CD4-positive, alpha-beta T cell (primary cell): ENCODE measurements around the gene PACSIN3. TPM values are rescaled to one million over a fixed set of nuclear protein-coding genes. Genes with fewer than 3 reads are reported as not detected.
A peak's percentile ranks its signal among the peaks of the same experiment; 100 is the strongest.

Source experiments
- ATAC-seq: fragments of 200-7000 bp; cut with Tn5 transposase; one replicate; pipeline ENCODE4 v1.10.0; 2022; ENCODE audit warnings: mild to moderate bottlenecking; ENCODE audit not compliant: poor library complexity
- CTCF ChIA-PET: fragments of 350-600 bp; sonication (Branson Sonifier 250); formaldehyde crosslinking; loops from one replicate; lab custom pipeline; 2021; ENCODE audit warnings: antibody characterized with exemption, inconsistent platforms; lab: Charles Lee
- POLR2A ChIA-PET: fragments of 350-600 bp; sonication (Branson Sonifier 250); formaldehyde crosslinking; loops from one replicate; lab custom pipeline; 2021; ENCODE audit warnings: antibody characterized with exemption, inconsistent platforms; lab: Charles Lee
- DNase-seq, 14 experiments: peaks; one replicate each; pipeline ENCODE4 v3.0.0-alpha.2; 2013 to 2020; ENCODE audit warnings: mixed read lengths in 2 of 14
- H3K27ac ChIP-seq, 2 donors: one replicate each; pipeline versions ENCODE4 v1.5.1 to v1.7.0; 2013; ENCODE audit warnings: low read length in 2 of 2, low read depth in 1 of 2, mild to moderate bottlenecking in 1 of 2
- H3K27me3 ChIP-seq, 2 experiments: 1 replicate in 1 of 2; 2 replicates in 1 of 2; pipeline versions ENCODE4 v1.6.1 to v1.7.0; 2013; ENCODE audit warnings: low read length in 2 of 2, control low read depth in 1 of 2, mild to moderate bottlenecking in 1 of 2, moderate library complexity in 1 of 2; ENCODE audit not compliant: insufficient read depth in 2 of 2, control insufficient read depth in 1 of 2
- H3K36me3 ChIP-seq: one replicate; pipeline ENCODE4 v1.6.1; 2013; ENCODE audit warnings: low read length, control low read depth; ENCODE audit not compliant: insufficient read depth
- H3K4me1 ChIP-seq: one replicate; pipeline ENCODE4 v1.6.1; 2013; ENCODE audit warnings: low read length, control low read depth; ENCODE audit not compliant: insufficient read depth
- H3K4me3 ChIP-seq: one replicate; pipeline ENCODE4 v1.5.1; 2013; ENCODE audit warnings: mild to moderate bottlenecking, low read length, moderate library complexity
- H3K9me3 ChIP-seq, 2 experiments: 1 replicate in 1 of 2; 2 replicates in 1 of 2; pipeline versions ENCODE4 v1.6.1 to v1.7.0; 2013; ENCODE audit warnings: low read length in 2 of 2, mild to moderate bottlenecking in 2 of 2, control low read depth in 1 of 2, moderate library complexity in 1 of 2; ENCODE audit not compliant: control insufficient read depth in 1 of 2, insufficient read depth in 1 of 2
- H3K27ac Mint-ChIP-seq: one replicate; pipeline ENCODE4 v1.8.0; 2020; ENCODE audit warnings: mixed read lengths
- H3K27me3 Mint-ChIP-seq: one replicate; pipeline ENCODE4 v1.8.0; 2021; ENCODE audit warnings: mixed read lengths
- H3K36me3 Mint-ChIP-seq: one replicate; pipeline ENCODE4 v1.8.0; 2021; ENCODE audit warnings: low read depth, mixed read lengths
- H3K4me1 Mint-ChIP-seq: one replicate; pipeline ENCODE4 v1.8.0; 2021; ENCODE audit warnings: low read depth, mixed read lengths
- H3K4me3 Mint-ChIP-seq: one replicate; pipeline ENCODE4 v1.8.0; 2020; ENCODE audit warnings: mild to moderate bottlenecking, mixed read lengths
- H3K9me3 Mint-ChIP-seq: one replicate; pipeline ENCODE4 v1.8.0; 2020; ENCODE audit warnings: mixed read lengths
- CTCF ChIP-seq: fragments of 200-600 bp; IDR thresholded peaks from one replicate; pipeline ENCODE4 v1.8.0; 2022; ENCODE audit warnings: antibody characterized with exemption, mild to moderate bottlenecking
- intact Hi-C, 2 experiments: fragments of 100-400 bp; cut with DNase I in 1 of 2; cut with micrococcal nuclease in 1 of 2; formaldehyde crosslinking; loops; one replicate each; pipeline versions ENCODE4 v1.15.1 to v1.9.0; 2023 to 2025; cut with DNase I, micrococcal nuclease
- total RNA-seq, 174 experiments: library from RNA in 2 of 174; stranded (reverse) in 2 of 174; gene quantifications; one replicate each; pipeline ENCODE4 v1.2.3 and lab custom pipeline; 2021 to 2026

Gene PACSIN3
- total RNA-seq, 2 experiments from 2014 or later = 0.27 TPM; not detected in 1

- ChIA-PET POLR2A (no interaction called here), CTCF (interaction anchor here (1.8 kb wide), 1 partner anchor 18 kb away, joined by 4 read pairs; no protein-coding TSS in a partner anchor)
- no peaks in the 10 kb centered on the region for H3K27me3 ChIP-seq
- no peaks in the 10 kb centered on the region for H3K9me3 ChIP-seq
- DNase-seq (peak in 1 of 14 experiments; percentile 14), ATAC-seq (no peak)
- intact Hi-C loops = loop anchor here in 1 of 2 experiments (10.0 kb wide), 2 partner anchors 384 to 466 kb away; partner anchors contain the start of genes ARHGAP1, CELF1 and ZNF408
- Mint-ChIP-seq H3K4me3 (no peak overlapping the region), H3K9me3 (no peaks in the 10 kb centered on the region), H3K27me3 (no peaks in the 10 kb centered on the region), H3K36me3 (peaks cover 70% of the 10 kb centered on the region), H3K4me1 (peaks cover 40% of the 10 kb centered on the region), H3K27ac (peak overlapping the region; percentile 14)
- no peak for TF ChIP-seq CTCF
- H3K27ac ChIP-seq = no peak overlapping the region
- peaks cover 33% of the 10 kb centered on the region for H3K4me1 ChIP-seq
- H3K4me3 ChIP-seq = no peak overlapping the region
- peaks cover 82% of the 10 kb centered on the region for H3K36me3 ChIP-seq
Measured at GRCh38 chr11:47171061-47171838, 15.0 kb downstream of the PACSIN3 start.

GRCh38 chr11:47166368-47166767 is 19.9 kb downstream of the PACSIN3 start:
- POLR2A ChIA-PET = no interaction called here
- DNase-seq (peak in 1 of 14 experiments; percentile 17), ATAC-seq (no peak)
- CTCF ChIA-PET = interaction anchor here (1.3 to 2.0 kb wide), 3 partner anchors 11 to 13 kb away, joined by 3 to 5 read pairs (median 4); partner anchors contain the start of gene ARFGAP2
- TF ChIP-seq CTCF = no peak
- Histone ChIP-seq H3K36me3 (peaks cover 73% of the 10 kb centered on the region), H3K27ac (no peak overlapping the region), H3K4me1 (peaks cover 1% of the 10 kb centered on the region), H3K27me3 (no peaks in the 10 kb centered on the region), H3K9me3 (no peaks in the 10 kb centered on the region), H3K4me3 (no peak overlapping the region)
- no peak overlapping the region for H3K27ac Mint-ChIP-seq
- H3K4me3 Mint-ChIP-seq = no peak overlapping the region
- H3K27me3 Mint-ChIP-seq = no peaks in the 10 kb centered on the region
- H3K9me3 Mint-ChIP-seq = no peaks in the 10 kb centered on the region
- H3K4me1 Mint-ChIP-seq = peaks cover 6% of the 10 kb centered on the region
- H3K36me3 Mint-ChIP-seq = peaks cover 60% of the 10 kb centered on the region
- intact Hi-C loops = no loop called here

- ATAC-seq = no peak
Measured at GRCh38 chr11:47165253-47165840, 20.9 kb downstream of the PACSIN3 start.

More at GRCh38 chr11:47165253-47165840, 20.9 kb downstream of the PACSIN3 start:
- Mint-ChIP-seq H3K27ac (no peak overlapping the region), H3K9me3 (no peaks in the 10 kb centered on the region), H3K36me3 (peaks cover 50% of the 10 kb centered on the region), H3K27me3 (no peaks in the 10 kb centered on the region), H3K4me1 (no peaks in the 10 kb centered on the region), H3K4me3 (no peak overlapping the region)
- H3K4me3 ChIP-seq = no peak overlapping the region
- no peak for DNase-seq
- POLR2A ChIA-PET = no interaction called here
- intact Hi-C loops = no loop called here
- no peaks in the 10 kb centered on the region for H3K9me3 ChIP-seq
- H3K36me3 ChIP-seq = peaks cover 64% of the 10 kb centered on the region
- CTCF ChIA-PET = interaction anchor here (1.3 kb wide), 1 partner anchor 12 kb away, joined by 4 read pairs; no protein-coding TSS in a partner anchor
- no peak overlapping the region for H3K27ac ChIP-seq
- H3K27me3 ChIP-seq = no peaks in the 10 kb centered on the region
- TF ChIP-seq CTCF = no peak
- peaks cover 7% of the 10 kb centered on the region for H3K4me1 ChIP-seq
